SK-N-MC (cell line): Measurements from ENCODE around the gene ADTRP.

ENCODE experiments used
- EZH2 ChIP-seq: fragments of 200-600 bp; sonication (generic); IDR thresholded peaks from one replicate; pipeline ENCODE4 v1.6.1; 2017; ENCODE audit warnings: antibody characterized with exemption
- POLR2AphosphoS5 ChIP-seq: IDR thresholded peaks from 2 replicates; pipeline ENCODE4 v1.6.1; 2012; ENCODE audit warnings: mild to moderate bottlenecking, low read depth, low read length, borderline replicate concordance

DNA sequence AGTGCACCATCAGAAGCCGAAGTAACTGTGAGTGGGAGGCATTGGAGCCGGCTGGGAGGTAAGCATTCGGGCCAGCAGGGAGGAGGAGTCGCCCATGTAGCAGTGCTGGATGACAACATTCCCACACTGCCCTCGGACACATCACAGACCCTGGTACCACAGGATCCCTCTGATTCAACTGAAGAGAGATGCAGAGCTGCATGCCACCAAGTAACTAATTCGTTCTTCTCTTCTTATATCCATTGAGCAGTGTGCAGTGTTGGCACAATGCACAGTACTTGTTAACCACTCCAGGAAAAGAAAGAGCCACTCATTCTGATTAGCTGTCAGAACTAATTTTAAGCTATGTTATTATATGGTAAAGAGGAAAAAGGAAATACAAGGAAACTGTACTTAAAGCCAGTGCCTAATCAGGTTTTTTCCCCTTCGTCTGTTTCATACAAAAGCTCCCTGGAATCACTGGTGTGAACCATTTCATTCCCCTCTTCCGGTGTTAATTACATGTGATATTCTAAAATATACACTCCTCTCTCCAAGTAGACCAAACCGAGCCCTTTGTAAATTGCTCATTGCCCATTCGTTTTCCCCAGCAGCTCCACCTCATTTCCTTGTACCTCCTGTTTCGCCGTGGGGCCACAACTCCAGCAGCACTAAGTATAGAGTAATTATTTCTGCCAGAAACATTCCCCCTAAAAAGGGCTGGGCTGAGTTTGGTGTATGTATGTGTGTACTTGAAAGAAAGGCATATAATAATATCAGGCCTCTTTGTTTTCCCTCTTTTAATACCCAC is 32.4 kb upstream of the ADTRP start:
- TF ChIP-seq EZH2 (no peak), POLR2AphosphoS5 (no peak)
